B cell (primary cell): ENCODE measurements around the gene HS6ST2. TPM values are rescaled to one million over a fixed set of nuclear protein-coding genes. Genes with fewer than 3 reads are reported as not detected.

Experiments
- ATAC-seq: fragments of 200-7000 bp; cut with Tn5 transposase; one replicate; pipeline ENCODE4 v1.10.0; 2021; ENCODE audit warnings: low read depth, mild to moderate bottlenecking, moderate number of reproducible peaks, moderate library complexity
- CTCF ChIA-PET: fragments of 350-600 bp; sonication (Branson Sonifier 250); formaldehyde crosslinking; loops from one replicate; lab custom pipeline; 2021; ENCODE audit warnings: antibody characterized with exemption, inconsistent platforms; lab: Charles Lee
- POLR2A ChIA-PET: fragments of 350-600 bp; sonication (Branson Sonifier 250); formaldehyde crosslinking; loops from one replicate; lab custom pipeline; 2021; ENCODE audit warnings: antibody characterized with exemption; lab: Charles Lee
- DNase-seq: peaks from one replicate; pipeline ENCODE4 v3.0.0; 2013
- H2AFZ ChIP-seq: 2 replicates; pipeline ENCODE4 v1.6.1; 2012; ENCODE audit warnings: mild to moderate bottlenecking, low read depth, low read length; ENCODE audit not compliant: insufficient read depth, poor library complexity, severe bottlenecking
- H3K27ac ChIP-seq, 2 donors: 1 replicate in 1 of 2; 2 replicates in 1 of 2; pipeline ENCODE4 v1.5.1; 2012 to 2013; ENCODE audit warnings: low read length in 2 of 2, mild to moderate bottlenecking in 2 of 2, moderate library complexity in 1 of 2
- H3K27me3 ChIP-seq, 4 experiments: fragments of 200-600 bp in 1 of 4; sonication (generic) in 1 of 4; replicated peaks in 1 of 4; 1 replicate in 2 of 4; 2 replicates in 2 of 4; pipeline versions ENCODE4 v1.6.1 to v1.7.0; 2013 to 2016; ENCODE audit warnings: low read length in 3 of 4, mild to moderate bottlenecking in 2 of 4, mixed read lengths in 1 of 4, moderate library complexity in 1 of 4; ENCODE audit not compliant: insufficient read depth in 4 of 4, control insufficient read depth in 3 of 4; ENCODE audit errors: control extremely low read depth in 1 of 4
- H3K36me3 ChIP-seq, 2 experiments: replicated peaks in 1 of 2; 1 replicate in 1 of 2; 2 replicates in 1 of 2; pipeline versions ENCODE4 v1.6.1 to v1.7.1; 2013; ENCODE audit warnings: low read length in 1 of 2; ENCODE audit not compliant: insufficient read depth in 2 of 2, control insufficient read depth in 1 of 2; ENCODE audit errors: control extremely low read depth in 1 of 2, extremely low read depth in 1 of 2
- H3K4me1 ChIP-seq, 2 donors: fragments of 200-600 bp in 1 of 2; sonication (generic) in 1 of 2; 1 replicate in 1 of 2; 2 replicates in 1 of 2; pipeline versions ENCODE4 v1.5.1 to v1.6.1; 2013 to 2017; ENCODE audit warnings: low read length in 2 of 2; ENCODE audit not compliant: control insufficient read depth in 2 of 2, insufficient read depth in 2 of 2
- H3K4me2 ChIP-seq: replicated peaks from 2 replicates; pipeline ENCODE3; 2012; ENCODE audit warnings: mild to moderate bottlenecking, low read depth, low read length; ENCODE audit not compliant: poor library complexity, severe bottlenecking
- H3K4me3 ChIP-seq, 5 experiments: fragments of 200-600 bp in 1 of 5; sonication (generic) in 1 of 5; 1 replicate in 3 of 5; 2 replicates in 2 of 5; pipeline versions ENCODE4 v1.5.1 to v1.7.0; 2011 to 2016; ENCODE audit warnings: low read length in 4 of 5, mild to moderate bottlenecking in 4 of 5, low read depth in 2 of 5, control low read depth in 1 of 5, moderate library complexity in 1 of 5; ENCODE audit not compliant: insufficient read depth in 1 of 5; ENCODE audit errors: control extremely low read depth in 1 of 5, extremely low read depth in 1 of 5
- H3K79me2 ChIP-seq: fragments of 200-600 bp; sonication (generic); one replicate; pipeline ENCODE4 v1.6.0; 2016; ENCODE audit warnings: low read length; ENCODE audit not compliant: control insufficient read depth, insufficient read depth
- H3K9ac ChIP-seq: fragments of 200-600 bp; sonication (generic); 2 replicates; pipeline ENCODE4 v1.6.1; 2017; ENCODE audit warnings: mild to moderate bottlenecking, low read length, moderate library complexity
- H3K9me3 ChIP-seq, 3 donors: one replicate each; pipeline versions ENCODE4 v1.6.1 to v1.7.1; 2013; ENCODE audit warnings: low read length in 2 of 3; ENCODE audit not compliant: control insufficient read depth in 2 of 3, insufficient read depth in 1 of 3; ENCODE audit errors: control extremely low read depth in 1 of 3
- H4K20me1 ChIP-seq: 2 replicates; pipeline ENCODE4 v1.6.0; 2012; ENCODE audit warnings: mild to moderate bottlenecking, low read length; ENCODE audit not compliant: insufficient read depth, control insufficient read depth, poor library complexity, severe bottlenecking
- H3K27ac Mint-ChIP-seq: one replicate; pipeline ENCODE4 v1.8.0; 2021; ENCODE audit warnings: mixed read lengths
- H3K27me3 Mint-ChIP-seq: one replicate; pipeline ENCODE4 v1.8.0; 2021; ENCODE audit warnings: mixed read lengths
- H3K4me1 Mint-ChIP-seq: one replicate; pipeline ENCODE4 v1.8.0; 2021; ENCODE audit warnings: mixed read lengths
- H3K4me3 Mint-ChIP-seq: one replicate; pipeline ENCODE4 v1.8.0; 2021; ENCODE audit warnings: mixed read lengths
- H3K9me3 Mint-ChIP-seq: one replicate; pipeline ENCODE4 v1.8.0; 2022; ENCODE audit warnings: mixed read lengths; ENCODE audit not compliant: insufficient read depth
- CTCF ChIP-seq: fragments of 200-600 bp; IDR thresholded peaks from one replicate; pipeline ENCODE4 v1.8.0; 2022; ENCODE audit warnings: antibody characterized with exemption, mild to moderate bottlenecking
- EZH2 ChIP-seq: IDR thresholded peaks from 2 replicates; pipeline ENCODE4 v1.6.1; 2012; ENCODE audit warnings: borderline replicate concordance, low read depth, mild to moderate bottlenecking, moderate library complexity, low read length; ENCODE audit not compliant: insufficient read depth, poor library complexity, severe bottlenecking
- WGBS: methylation state at CpG from one replicate; pipeline ENCODE4 v1.1.5; 2013; ENCODE audit warnings: missing lambda C conversion rate; ENCODE audit not compliant: insufficient coverage; 5-methylcytosine and 5-hydroxymethylcytosine counted together
- intact Hi-C: fragments of 100-400 bp; cut with micrococcal nuclease; formaldehyde crosslinking; loops from one replicate; pipeline ENCODE4 v1.10.0; 2022
- polyA plus RNA-seq: library from polyadenylated mRNA; depleted of rRNA; stranded (reverse); fragments of >200 nt; gene quantifications from 2 replicates; pipeline ENCODE4 v1.2.3, GENCODE V29; 2012
- total RNA-seq, 2 donors: library from RNA; stranded (reverse); fragments of 120-200 nt in 1 of 2; gene quantifications; 1 replicate in 1 of 2; 2 replicates in 1 of 2; pipeline versions ENCODE4 v1.2.3 to v1.2.4, GENCODE V29; 2013 to 2022

Gene HS6ST2
- total and polyA plus RNA-seq, 2 donors (not counting 1 experiment from before 2014, with no cell fraction given), result not detected

GRCh38 chrX:132730266-132730665, 228.2 kb downstream of the HS6ST2 start:
- Histone ChIP-seq H3K9ac (no peak overlapping the region), H3K9me3 (no peaks in the 10 kb centered on the region), H3K79me2 (no peaks in the 10 kb centered on the region), H4K20me1 (no peaks in the 10 kb centered on the region), H3K4me3 (no peak overlapping the region), H3K4me1 (no peaks in the 10 kb centered on the region), H3K4me2 (no peak overlapping the region), H3K27ac (no peak overlapping the region), H3K27me3 (peaks cover 0 to 4% (median 0%) of the 10 kb centered on the region in 4 experiments), H2AFZ (no peak overlapping the region), H3K36me3 (no peaks in the 10 kb centered on the region)
- 93% methylated on average over 9 of the region's 10 CpGs for WGBS
- no peak for DNase-seq
- ChIA-PET POLR2A (no interaction called here), CTCF (no interaction called here)
- H3K9me3 Mint-ChIP-seq, result peaks cover 5% of the 10 kb centered on the region
- intact Hi-C loops, result no loop called here
- H3K27ac Mint-ChIP-seq, result no peak overlapping the region
- no peaks in the 10 kb centered on the region for H3K27me3 Mint-ChIP-seq
- ATAC-seq, result no peak
- TF ChIP-seq EZH2, result no peak
- no peak overlapping the region for H3K4me3 Mint-ChIP-seq
- no peaks in the 10 kb centered on the region for H3K4me1 Mint-ChIP-seq

GRCh38 chrX:132728296-132728695, 230.1 kb downstream of the HS6ST2 start:
- Mint-ChIP-seq H3K9me3 (peaks cover 6% of the 10 kb centered on the region), H3K4me1 (no peaks in the 10 kb centered on the region)
- no peak for DNase-seq

More at GRCh38 chrX:132728296-132728695, 230.1 kb downstream of the HS6ST2 start:
- TF ChIP-seq CTCF, result no peak
- no peak for TF ChIP-seq EZH2
- Histone ChIP-seq H3K27ac (no peak overlapping the region), H3K4me1 (no peaks in the 10 kb centered on the region), H3K9ac (no peak overlapping the region), H3K4me2 (no peak overlapping the region), H3K9me3 (no peaks in the 10 kb centered on the region), H3K4me3 (no peak overlapping the region), H3K36me3 (no peaks in the 10 kb centered on the region), H3K27me3 (peaks cover 0 to 4% (median 0%) of the 10 kb centered on the region in 4 experiments), H2AFZ (no peak overlapping the region), H4K20me1 (no peaks in the 10 kb centered on the region), H3K79me2 (no peaks in the 10 kb centered on the region)
- WGBS, result no CpG with 5 or more reads among the region's 6 CpGs
- no peak for ATAC-seq
- intact Hi-C loops, result no loop called here
- Mint-ChIP-seq H3K27ac (no peak overlapping the region), H3K27me3 (no peaks in the 10 kb centered on the region), H3K4me3 (no peak overlapping the region)
- POLR2A ChIA-PET, result no interaction called here
- CTCF ChIA-PET, result no interaction called here
